Measurements from ENCODE around the gene ARHGAP42. TPM values are rescaled to one million over a fixed set of nuclear protein-coding genes. Genes with fewer than 3 reads are reported as not detected.
A peak's percentile ranks its signal among the peaks of the same experiment; 100 is the strongest.

Gene ARHGAP42
- total and polyA plus RNA-seq, 11 donors, result 3.8 to 12.4 (median 8.6) TPM

DNA sequence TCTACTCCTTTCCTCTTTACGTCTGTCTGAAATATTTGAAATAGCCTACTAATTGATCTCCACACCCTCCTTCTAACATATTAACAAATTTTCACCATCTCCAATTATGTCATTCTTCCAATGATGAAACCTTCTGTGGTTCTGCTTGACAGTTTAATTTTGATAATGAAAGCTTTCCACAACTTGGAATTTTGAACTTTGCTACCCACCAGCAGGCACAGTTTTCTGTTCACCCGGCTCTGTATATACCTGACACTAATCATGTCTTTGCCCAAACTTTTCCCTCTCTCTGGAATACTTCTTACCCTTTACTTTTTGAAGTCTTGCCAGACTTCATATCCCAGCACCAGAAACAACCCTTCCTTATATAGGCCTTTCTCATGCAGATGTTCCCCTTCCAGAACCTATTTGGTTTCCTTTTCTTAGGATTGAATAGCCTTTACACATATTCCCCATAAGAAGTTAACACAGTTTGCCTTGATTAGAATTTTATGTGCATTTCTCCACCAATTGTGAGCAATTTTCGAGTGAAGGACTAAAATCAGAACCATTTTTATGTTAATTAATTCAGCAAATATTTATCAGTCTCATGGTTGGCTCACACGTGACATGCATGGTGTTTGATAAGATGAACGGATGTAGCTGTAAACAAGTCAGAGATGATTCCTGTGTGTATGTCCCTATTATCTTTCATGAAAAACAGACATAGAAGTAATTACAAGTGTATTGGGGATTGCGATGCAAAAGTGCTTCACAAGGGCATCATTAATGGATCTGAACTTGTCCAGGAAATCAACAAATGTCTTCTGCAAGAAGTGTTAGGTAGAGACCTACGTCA is 173.4 kb downstream of the ARHGAP42 start:
- Histone ChIP-seq H3K9me3 (no peaks in the 10 kb centered on the region), H3K27ac (no peak overlapping the region), H3K4me1 (peaks cover 0 to 15% (median 7%) of the 10 kb centered on the region in 12 donors), H3K4me3 (no peak overlapping the region), H3K36me3 (no peaks in the 10 kb centered on the region), H3K27me3 (no peaks in the 10 kb centered on the region)
- no peak for DNase-seq
- 89 to 90% (median 89%) methylated on average over 7 of the region's 7 CpGs for WGBS, 4 donors
- ATAC-seq, result no peak
- intact Hi-C loops (cut with DNase I), result loop anchor here in 2 of 10 donors (5.0 kb wide), 2 partner anchors 52 to 72 kb away; no protein-coding TSS in a partner anchor
- TF ChIP-seq, protein P1, sequence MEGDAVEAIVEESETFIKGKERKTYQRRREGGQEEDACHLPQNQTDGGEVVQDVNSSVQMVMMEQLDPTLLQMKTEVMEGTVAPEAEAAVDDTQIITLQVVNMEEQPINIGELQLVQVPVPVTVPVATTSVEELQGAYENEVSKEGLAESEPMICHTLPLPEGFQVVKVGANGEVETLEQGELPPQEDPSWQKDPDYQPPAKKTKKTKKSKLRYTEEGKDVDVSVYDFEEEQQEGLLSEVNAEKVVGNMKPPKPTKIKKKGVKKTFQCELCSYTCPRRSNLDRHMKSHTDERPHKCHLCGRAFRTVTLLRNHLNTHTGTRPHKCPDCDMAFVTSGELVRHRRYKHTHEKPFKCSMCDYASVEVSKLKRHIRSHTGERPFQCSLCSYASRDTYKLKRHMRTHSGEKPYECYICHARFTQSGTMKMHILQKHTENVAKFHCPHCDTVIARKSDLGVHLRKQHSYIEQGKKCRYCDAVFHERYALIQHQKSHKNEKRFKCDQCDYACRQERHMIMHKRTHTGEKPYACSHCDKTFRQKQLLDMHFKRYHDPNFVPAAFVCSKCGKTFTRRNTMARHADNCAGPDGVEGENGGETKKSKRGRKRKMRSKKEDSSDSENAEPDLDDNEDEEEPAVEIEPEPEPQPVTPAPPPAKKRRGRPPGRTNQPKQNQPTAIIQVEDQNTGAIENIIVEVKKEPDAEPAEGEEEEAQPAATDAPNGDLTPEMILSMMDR (IDR thresholded peaks at IDR 0.05), result no peak
- TF ChIP-seq POLR2A (IDR thresholded peaks at IDR 0.05), result no peak

DNA sequence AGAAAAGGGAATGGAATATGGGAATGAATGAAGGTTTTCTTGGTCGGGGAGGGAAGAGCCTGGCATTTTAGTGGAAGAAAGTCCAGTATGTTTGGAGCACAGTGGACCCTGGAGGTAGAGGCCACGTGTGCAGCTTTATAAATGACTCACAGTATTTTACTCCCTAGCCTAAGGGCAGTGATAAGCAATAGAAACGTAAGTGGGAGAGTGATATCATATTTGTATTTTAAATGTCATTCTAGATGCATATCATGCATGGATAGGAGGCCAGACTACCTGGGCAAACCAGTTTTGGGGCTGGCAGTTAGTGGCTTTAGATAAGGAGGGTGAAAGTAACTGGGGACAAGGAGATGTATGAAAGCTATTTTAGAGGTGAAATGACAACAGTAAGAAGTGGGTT is 174.1 kb downstream of the ARHGAP42 start:
- WGBS, 4 donors, result 78 to 88% (median 86%) methylated on average over 3 of the region's 3 CpGs

DNA sequence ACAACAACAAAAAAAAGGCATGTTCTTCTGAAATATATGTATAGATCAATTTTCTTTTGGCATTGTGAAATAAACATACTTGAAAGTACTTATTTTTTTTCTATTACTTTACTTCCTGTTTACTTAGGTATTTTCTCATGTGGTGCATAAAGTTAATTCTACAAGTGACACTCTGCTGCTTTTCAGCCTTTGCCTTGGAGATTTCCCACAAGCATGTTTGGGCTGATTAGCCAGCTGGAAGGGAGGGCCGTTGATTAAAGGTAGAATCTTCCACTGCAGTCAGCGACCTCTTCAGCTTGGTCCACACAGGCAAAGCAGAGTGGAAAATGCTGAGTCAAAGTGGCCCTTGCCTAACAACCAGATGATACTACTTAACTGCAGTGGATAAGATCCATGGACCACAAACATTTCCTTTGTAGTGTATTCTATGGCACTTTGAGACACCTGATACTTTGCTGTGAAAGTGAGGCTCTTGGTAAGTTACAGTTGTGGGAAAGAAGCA is 176.0 kb downstream of the ARHGAP42 start:
- Histone ChIP-seq H3K36me3 (no peaks in the 10 kb centered on the region), H3K4me1 (peaks cover 0 to 14% (median 7%) of the 10 kb centered on the region in 12 donors), H3K27me3 (no peaks in the 10 kb centered on the region), H3K27ac (peak overlapping the region in 9 of 12 donors; percentile 7 to 56 (median 35)), H3K4me3 (no peak overlapping the region), H3K9me3 (no peaks in the 10 kb centered on the region)
- no peak for TF ChIP-seq POLR2A (IDR thresholded peaks at IDR 0.05)
- TF ChIP-seq, protein P1 (IDR thresholded peaks at IDR 0.05), result no peak
- intact Hi-C loops (cut with DNase I), result loop anchor here in 2 of 10 donors (5.0 kb wide), 2 partner anchors 49 to 69 kb away; no protein-coding TSS in a partner anchor
- DNase-seq, result peak in 4 of 5 donors; percentile 47 to 59 (median 50)
- WGBS, 4 donors, result 7 to 16% (median 16%) methylated on average over 2 of the region's 2 CpGs
- peak; percentile 75 to 97 (median 88) for ATAC-seq

More for the DNA sequence above, 174.1 kb downstream of the ARHGAP42 start:
- Histone ChIP-seq H3K9me3 (no peaks in the 10 kb centered on the region), H3K4me3 (no peak overlapping the region), H3K27ac (no peak overlapping the region), H3K27me3 (no peaks in the 10 kb centered on the region), H3K36me3 (no peaks in the 10 kb centered on the region), H3K4me1 (peaks cover 0 to 14% (median 8%) of the 10 kb centered on the region in 12 donors)
- DNase-seq (no peak), ATAC-seq (no peak)
- intact Hi-C loops (cut with DNase I), result loop anchor here in 2 of 10 donors (5.0 kb wide), 2 partner anchors 51 to 71 kb away; no protein-coding TSS in a partner anchor
- no peak for TF ChIP-seq POLR2A (IDR thresholded peaks at IDR 0.05)
- TF ChIP-seq, protein P1 (IDR thresholded peaks at IDR 0.05), result no peak

DNA sequence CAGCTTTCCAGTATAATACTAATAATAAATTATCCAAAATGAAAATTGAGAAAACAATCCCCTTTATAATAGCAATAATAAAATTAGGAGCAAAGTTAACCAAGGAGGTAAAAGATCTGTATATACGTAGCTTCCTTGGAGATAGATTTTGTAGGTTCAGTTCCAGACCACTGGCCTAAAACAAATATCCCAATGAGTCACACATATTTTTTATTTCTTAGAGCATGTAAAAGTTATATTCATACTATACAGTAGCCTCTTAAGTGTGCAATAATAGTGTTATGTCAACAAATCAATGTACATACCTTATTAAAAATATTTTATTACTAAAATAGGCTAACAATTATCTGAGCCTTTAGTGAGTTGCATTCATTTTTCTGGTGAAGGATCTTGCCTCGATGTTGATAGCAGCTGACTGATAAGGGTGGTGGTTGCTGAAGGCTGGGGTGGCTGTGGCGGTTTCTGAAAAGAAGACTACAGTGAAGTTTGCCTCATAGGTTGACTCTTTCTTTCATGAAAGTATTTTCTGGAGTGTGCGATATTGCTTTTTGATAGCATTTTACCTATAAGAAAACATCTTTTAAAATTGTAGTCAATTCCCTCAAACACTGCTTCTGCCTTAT is 178.5 kb downstream of the ARHGAP42 start:
- WGBS, 4 donors, result 62 to 79% (median 65%) methylated on average over 4 of the region's 4 CpGs
- Histone ChIP-seq H3K27ac (no peak overlapping the region), H3K36me3 (no peaks in the 10 kb centered on the region), H3K9me3 (no peaks in the 10 kb centered on the region), H3K4me3 (no peak overlapping the region), H3K4me1 (peaks cover 0 to 14% (median 7%) of the 10 kb centered on the region in 12 donors), H3K27me3 (no peaks in the 10 kb centered on the region)
- DNase-seq, result no peak
- ATAC-seq, result no peak
- TF ChIP-seq, protein P1 (IDR thresholded peaks at IDR 0.05), result no peak
- TF ChIP-seq POLR2A (IDR thresholded peaks at IDR 0.05), result no peak
- intact Hi-C loops (cut with DNase I), result no loop called here
